Epidermal melanocyte (primary cell): ENCODE results near the gene BANP.
"Not testable (repeated sequence)": the region's sequence is repeated elsewhere in the genome, so short reads cannot be mapped to it uniquely, and the experiment has no call there.

ENCODE experiments used
- DNase-seq: peaks from one replicate; pipeline ENCODE4 v3.0.0; 2011; ENCODE audit warnings: low spot score; ENCODE audit not compliant: insufficient read length

BANP gene

DNA sequence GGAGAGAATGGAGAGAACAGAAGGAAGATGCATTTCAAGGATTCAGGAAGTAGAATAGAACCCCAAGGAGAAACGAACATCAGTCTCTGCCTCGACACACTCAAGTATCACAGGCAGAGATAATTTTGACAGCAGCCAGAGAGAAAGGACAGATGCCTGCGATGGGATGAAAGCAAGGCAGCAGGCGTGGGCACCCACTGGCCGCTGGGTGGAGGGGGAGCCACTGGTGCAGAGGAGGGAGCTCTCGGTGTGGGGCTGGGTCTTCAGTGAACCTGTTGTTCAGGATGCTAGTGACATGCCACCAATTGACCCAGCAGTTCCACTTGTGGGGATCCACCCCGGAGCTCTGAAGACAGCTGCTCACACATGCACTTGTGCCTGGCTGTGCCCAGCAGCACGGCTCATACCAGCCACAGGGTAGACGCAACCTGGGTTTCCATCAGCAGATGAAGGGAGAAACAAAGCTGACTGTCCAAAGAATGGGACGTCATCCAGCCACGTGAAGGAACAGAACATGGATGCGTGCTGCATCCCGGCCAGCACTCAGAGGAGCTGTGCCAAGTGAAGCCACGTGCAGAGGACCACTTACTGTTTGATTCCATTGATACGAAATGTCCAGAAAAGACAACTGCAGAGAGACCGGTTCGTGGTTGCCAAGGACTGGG is 127.0 kb downstream of the BANP start:
- DNase-seq = no peak

GRCh38 chr16:88083582-88083981 is 132.3 kb downstream of the BANP start:
- DNase-seq = no peak

GRCh38 chr16:88084881-88085280 is 133.6 kb downstream of the BANP start:
- DNase-seq = no peak

- no peak for DNase-seq
These were observed 135.6 kb downstream of the BANP start for GRCh38 chr16:88086571-88087516.

DNA sequence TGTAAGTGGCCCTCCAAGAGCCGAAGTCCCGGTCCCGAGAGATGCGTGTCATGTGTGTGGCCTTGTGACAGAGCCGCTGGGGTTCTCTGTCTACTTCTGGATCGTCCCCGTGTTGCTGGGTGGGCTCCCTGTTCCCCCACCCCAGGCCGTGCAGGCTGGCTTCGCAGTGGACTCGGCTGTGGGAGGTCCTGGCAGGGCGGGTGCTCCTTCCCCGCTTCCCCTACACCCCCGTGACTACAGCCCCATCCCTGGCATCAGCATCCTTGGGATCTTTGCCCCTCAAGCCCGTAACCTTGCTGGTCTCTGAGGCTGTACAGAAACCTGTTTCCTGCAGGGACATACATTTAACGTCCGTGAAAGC is 136.3 kb downstream of the BANP start:
- DNase-seq = no peak

GRCh38 chr16:88088161-88088581 is 136.9 kb downstream of the BANP start:
- no peak for DNase-seq

- DNase-seq = not testable (repeated sequence)
These were observed 137.4 kb downstream of the BANP start for GRCh38 chr16:88088611-88089010.

- DNase-seq = not testable (repeated sequence)
These were observed 137.8 kb downstream of the BANP start for GRCh38 chr16:88089071-88089470.

- DNase-seq = not testable (repeated sequence)
These were observed 138.6 kb downstream of the BANP start for GRCh38 chr16:88089632-88090376.

DNA sequence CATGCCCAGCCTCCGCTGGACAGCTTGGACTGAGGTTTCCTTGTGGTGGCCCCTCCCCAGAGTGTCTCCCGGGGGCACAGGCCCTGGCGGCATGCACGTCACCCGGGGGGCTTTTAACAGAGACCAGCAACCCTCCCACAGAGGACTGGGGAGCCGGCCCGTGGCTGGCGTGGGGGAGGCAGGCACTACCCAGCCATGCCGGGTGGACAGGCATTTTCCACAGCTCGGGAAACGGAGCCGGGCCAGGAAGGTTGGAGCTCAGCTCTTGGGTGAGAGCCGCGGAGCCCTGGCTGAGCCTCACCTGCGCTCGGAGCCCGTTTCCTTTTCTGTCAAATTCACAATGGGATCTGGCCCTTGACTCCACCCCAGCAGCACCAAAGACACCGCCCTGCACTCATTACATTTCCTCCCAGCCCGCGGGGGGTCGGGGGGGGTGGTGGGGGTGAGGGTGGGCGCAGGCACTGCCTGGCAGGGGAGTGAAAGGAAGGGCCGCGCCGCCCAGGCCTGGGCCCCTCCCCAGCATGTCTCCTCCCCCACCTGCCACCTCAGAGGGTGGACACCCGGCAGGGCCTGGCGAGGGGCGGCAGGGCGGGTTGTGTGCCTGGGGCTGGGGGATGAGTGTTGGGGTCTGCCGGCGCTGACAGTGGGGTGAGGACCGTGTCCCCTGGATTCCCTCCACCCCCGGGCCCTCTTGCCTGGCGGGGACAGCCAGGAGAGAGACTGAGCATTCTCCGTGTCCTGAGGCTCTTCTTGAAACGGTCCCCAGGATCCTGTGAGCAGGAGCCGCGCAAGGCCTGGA is 139.3 kb downstream of the BANP start:
- not testable (repeated sequence) for DNase-seq

DNA sequence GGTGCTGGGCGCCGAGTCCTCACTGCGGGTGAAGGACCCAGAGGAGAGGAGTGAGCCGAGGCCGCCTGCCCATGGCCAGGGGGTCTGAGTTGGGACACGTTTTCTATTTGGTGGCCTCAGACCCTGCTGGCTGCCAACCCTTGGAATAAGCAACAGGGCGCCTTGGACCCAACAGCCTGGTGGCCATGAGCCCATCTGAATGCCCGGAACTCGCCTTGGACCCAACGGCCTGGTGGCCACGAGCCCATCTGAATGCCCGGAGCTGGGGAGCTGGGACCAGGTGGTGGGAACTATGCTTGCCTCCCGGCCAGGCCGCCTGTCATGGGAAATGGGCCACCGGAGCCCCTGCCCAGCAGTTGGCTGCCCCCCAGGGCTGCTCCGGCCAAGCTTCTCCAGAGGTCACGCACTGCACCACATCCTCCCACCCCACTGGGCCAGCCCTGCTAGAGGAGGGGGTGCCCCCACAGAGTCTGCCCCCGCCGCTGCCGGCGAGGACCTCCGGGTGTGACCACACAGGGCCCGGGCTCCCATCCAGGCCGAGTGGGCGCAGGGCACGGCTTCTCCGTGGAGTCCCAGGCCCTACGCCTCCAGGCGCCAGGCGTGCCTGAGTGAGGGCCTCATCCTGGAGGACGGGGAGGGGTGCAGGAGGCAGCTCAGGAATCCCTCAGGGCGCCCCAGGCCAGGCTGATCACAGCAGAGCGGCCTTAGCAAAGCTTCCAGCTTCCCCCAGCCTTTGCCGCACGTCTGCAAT is 140.2 kb downstream of the BANP start:
- not testable (repeated sequence) for DNase-seq

GRCh38 chr16:88091972-88092302 is 140.7 kb downstream of the BANP start:
- not testable (repeated sequence) for DNase-seq

DNA sequence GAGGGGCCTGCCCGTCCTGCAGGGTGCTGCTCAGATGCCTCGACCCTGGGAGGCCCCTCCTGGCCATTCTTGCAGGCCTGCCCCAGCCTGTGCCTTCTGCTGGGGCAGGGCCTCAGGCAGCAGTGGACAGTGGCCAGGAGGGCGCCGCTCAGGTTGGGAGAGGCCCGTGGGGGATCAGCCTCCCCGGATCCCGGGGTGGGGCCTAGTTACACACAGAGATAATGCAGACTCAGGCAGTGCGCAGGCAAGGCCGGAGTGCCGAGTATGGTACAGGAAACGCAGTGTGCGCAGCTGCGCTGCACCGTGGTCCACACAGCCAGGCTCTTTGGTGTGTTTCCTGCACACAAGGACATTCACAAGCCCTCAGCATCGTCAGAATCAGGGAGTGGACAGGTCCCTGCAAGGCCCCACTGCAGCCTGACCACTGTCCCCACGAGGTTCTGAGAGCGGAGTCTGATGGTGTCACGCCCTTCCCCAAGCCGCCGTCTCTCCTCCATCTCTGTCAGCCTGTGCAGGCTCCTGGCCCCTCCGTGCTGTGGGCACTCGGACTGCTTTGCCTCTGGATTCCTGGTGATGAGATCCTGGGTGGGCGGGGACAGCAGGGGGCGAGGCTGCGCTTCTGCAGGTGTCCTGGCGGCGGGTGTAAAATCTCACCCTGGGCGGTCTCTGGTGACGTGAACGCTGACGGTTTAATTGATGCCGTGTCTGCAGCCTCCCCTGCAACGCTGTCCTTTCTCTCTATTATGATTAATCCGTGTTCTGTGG is 141.7 kb downstream of the BANP start:
- not testable (repeated sequence) for DNase-seq

- DNase-seq = not testable (repeated sequence)
These were observed 142.5 kb downstream of the BANP start for GRCh38 chr16:88093556-88094252.

DNA sequence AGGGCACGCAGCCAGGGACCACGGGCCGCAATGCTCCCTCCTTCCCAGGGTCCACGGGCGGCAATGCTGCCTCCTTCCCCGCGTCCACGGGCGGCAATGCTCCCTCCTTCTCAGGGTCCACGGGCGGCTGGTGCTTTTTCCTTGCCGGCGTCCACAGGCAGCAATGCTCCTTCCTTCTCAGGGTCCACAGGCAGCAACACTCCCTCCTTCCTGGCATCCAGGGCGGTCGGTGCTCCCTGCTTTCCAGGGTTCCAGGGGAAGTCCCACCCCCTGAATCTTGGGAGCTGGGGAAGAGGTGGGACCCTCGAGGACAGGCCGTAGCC is 143.0 kb downstream of the BANP start:
- not testable (repeated sequence) for DNase-seq

DNA sequence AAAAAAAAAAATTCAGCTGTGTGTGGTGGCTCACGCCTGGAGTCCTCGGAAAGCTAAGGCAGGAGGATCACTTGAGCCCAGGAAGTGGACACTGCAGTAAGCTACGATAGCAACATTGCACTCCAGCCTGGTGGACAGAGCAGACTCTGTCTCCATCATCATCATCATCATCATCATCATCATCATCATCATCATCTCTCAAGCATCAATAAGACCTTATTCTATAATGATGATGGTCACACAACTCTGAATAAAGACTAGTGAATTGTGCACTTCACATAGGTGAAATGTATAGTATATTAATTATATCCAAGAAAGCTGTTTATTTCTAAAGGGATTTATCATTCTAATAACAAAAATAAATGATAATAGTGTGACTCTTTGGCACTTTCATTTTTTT is 143.7 kb downstream of the BANP start:
- DNase-seq = not testable (repeated sequence)

DNA sequence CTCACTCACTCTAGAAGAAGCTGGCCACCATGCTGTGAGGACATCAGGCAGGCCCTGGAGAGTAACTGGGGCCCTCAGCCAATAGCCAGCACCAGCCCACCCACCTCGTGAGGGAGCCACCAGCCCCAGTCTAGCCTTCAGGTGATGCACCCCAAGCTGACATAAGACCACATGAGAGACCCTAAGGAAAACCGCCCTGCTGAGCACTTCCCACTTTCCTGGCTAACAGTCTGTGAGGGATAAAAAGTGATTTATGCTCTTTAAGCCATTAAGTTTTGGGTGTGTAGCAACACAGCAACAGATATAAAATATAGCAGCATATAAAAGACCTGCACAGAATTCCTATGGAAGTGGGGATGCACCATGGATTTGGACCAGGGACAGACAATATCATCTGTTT is 145.4 kb downstream of the BANP start:
- DNase-seq = not testable (repeated sequence)

- DNase-seq = not testable (repeated sequence)
These were observed 147.7 kb downstream of the BANP start for GRCh38 chr16:88098731-88099562.
